ENCODE data around the gene KLHL10. TPM values are rescaled to one million over a fixed set of nuclear protein-coding genes. Genes with fewer than 3 reads are reported as not detected.

KLHL10 gene
- total and polyA plus RNA-seq, 2 of the 13 experiments (the other 11 are each of a cell fraction or from before 2014, with no cell fraction given): 0.04 to 0.08 TPM

- TF ChIP-seq, protein P1, sequence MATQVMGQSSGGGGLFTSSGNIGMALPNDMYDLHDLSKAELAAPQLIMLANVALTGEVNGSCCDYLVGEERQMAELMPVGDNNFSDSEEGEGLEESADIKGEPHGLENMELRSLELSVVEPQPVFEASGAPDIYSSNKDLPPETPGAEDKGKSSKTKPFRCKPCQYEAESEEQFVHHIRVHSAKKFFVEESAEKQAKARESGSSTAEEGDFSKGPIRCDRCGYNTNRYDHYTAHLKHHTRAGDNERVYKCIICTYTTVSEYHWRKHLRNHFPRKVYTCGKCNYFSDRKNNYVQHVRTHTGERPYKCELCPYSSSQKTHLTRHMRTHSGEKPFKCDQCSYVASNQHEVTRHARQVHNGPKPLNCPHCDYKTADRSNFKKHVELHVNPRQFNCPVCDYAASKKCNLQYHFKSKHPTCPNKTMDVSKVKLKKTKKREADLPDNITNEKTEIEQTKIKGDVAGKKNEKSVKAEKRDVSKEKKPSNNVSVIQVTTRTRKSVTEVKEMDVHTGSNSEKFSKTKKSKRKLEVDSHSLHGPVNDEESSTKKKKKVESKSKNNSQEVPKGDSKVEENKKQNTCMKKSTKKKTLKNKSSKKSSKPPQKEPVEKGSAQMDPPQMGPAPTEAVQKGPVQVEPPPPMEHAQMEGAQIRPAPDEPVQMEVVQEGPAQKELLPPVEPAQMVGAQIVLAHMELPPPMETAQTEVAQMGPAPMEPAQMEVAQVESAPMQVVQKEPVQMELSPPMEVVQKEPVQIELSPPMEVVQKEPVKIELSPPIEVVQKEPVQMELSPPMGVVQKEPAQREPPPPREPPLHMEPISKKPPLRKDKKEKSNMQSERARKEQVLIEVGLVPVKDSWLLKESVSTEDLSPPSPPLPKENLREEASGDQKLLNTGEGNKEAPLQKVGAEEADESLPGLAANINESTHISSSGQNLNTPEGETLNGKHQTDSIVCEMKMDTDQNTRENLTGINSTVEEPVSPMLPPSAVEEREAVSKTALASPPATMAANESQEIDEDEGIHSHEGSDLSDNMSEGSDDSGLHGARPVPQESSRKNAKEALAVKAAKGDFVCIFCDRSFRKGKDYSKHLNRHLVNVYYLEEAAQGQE (IDR thresholded peaks at IDR 0.05; ENCODE audit: borderline replicate concordance in 1 of 2, low read depth in 1 of 2, low read length in 2 of 2): no peak
- TF ChIP-seq ZNF362 (CRISPR knock-in tag; IDR thresholded peaks at IDR 0.05; ENCODE audit: borderline replicate concordance): peak; percentile 60; the same call in 1 of the 2 replicates
- no peak; the same call in 1 of the 2 replicates for TF ChIP-seq ZNF552 (CRISPR knock-in tag; IDR thresholded peaks at IDR 0.05; ENCODE audit: borderline replicate concordance)
- no peak for TF ChIP-seq SP1 (IDR thresholded peaks at IDR 0.05)
- peak; percentile 44; the same call in 1 of the 2 replicates for TF ChIP-seq SP1 (CRISPR knock-in tag; IDR thresholded peaks at IDR 0.05)
- TF ChIP-seq SMYD3 (CRISPR knock-in tag; IDR thresholded peaks at IDR 0.05): no peak
- 0 out of 2 replicates have a peak, but pooled peaks have one; percentile 28 for TF ChIP-seq AHR (CRISPR knock-in tag; IDR thresholded peaks at IDR 0.05)
- TF ChIP-seq NONO (IDR thresholded peaks at IDR 0.05): no peak
- TF ChIP-seq NONO (CRISPR knock-in tag; conservative IDR thresholded peaks at IDR 0.05): peak; percentile 56; the same call in 1 of the 2 replicates
- TF ChIP-seq ARNTL (CRISPR knock-in tag; IDR thresholded peaks at IDR 0.05): peak; percentile 54; the same call in 1 of the 2 replicates
- 0 out of 2 replicates have a peak, but pooled peaks have one; percentile 59 for TF ChIP-seq ESRRA (CRISPR knock-in tag; IDR thresholded peaks at IDR 0.05; ENCODE audit: low read depth)
- no peak for TF ChIP-seq NCOA5 (CRISPR knock-in tag; IDR thresholded peaks at IDR 0.05)
- 0 out of 2 replicates have a peak, but pooled peaks have one; percentile 6 for TF ChIP-seq ZNF891 (CRISPR knock-in tag; IDR thresholded peaks at IDR 0.05)
- TF ChIP-seq ZNF510 (CRISPR knock-in tag; IDR thresholded peaks at IDR 0.05; ENCODE audit: low read depth): peak; percentile 89; the same call in 1 of the 2 replicates
- TF ChIP-seq ZNF235 (CRISPR knock-in tag; IDR thresholded peaks at IDR 0.05; ENCODE audit: borderline replicate concordance): peak; percentile 57; the same call in 1 of the 2 replicates
- no peak for TF ChIP-seq MLXIP (CRISPR knock-in tag; IDR thresholded peaks at IDR 0.05; ENCODE audit: borderline replicate concordance)
- TF ChIP-seq MYC (CRISPR knock-in tag; IDR thresholded peaks at IDR 0.05; ENCODE audit: borderline replicate concordance): no peak; the same call in 1 of the 2 replicates
- no peak for TF ChIP-seq NFE2 (CRISPR knock-in tag; IDR thresholded peaks at IDR 0.05)
- no peak for TF ChIP-seq SRSF1 (optimal IDR thresholded peaks at IDR 0.05; ENCODE audit: low read depth, low read length)
- no peak for TF ChIP-seq NR2F6 (IDR thresholded peaks at IDR 0.05)
- peak; percentile 56 for TF ChIP-seq NR2F6 (CRISPR knock-in tag; IDR thresholded peaks at IDR 0.05)
- no peak for TF ChIP-seq ZNF431 (CRISPR knock-in tag; IDR thresholded peaks at IDR 0.05; ENCODE audit: borderline replicate concordance, low read depth)
- 0 out of 2 replicates have a peak, but pooled peaks have one; percentile 19 for TF ChIP-seq ZNF747 (CRISPR knock-in tag; IDR thresholded peaks at IDR 0.05; ENCODE audit: borderline replicate concordance)
These were observed 36.0 kb upstream of the KLHL10 start (continued) for GRCh38 chr17:41801374-41802271.
